Liver (tissue), 9 donors: ENCODE measurements around the gene IQCK. TPM values are rescaled to one million over a fixed set of nuclear protein-coding genes. Genes with fewer than 3 reads are reported as not detected.
A peak's percentile ranks its signal among the peaks of the same experiment; 100 is the strongest.

ENCODE experiments used
- DNase-seq: peaks from one replicate; pipeline ENCODE4 v3.0.0-alpha.2; 2017; ENCODE audit warnings: low spot score
- H3K27ac ChIP-seq, 2 donors: one replicate each; pipeline ENCODE4 v1.7.0; 2013; ENCODE audit warnings: inconsistent platforms in 2 of 2, low read length in 2 of 2, control low read depth in 1 of 2, low read depth in 1 of 2, mild to moderate bottlenecking in 1 of 2
- H3K27me3 ChIP-seq, 4 donors: one replicate each; pipeline versions ENCODE4 v1.6.1 to v1.7.0; 2013; ENCODE audit warnings: low read length in 3 of 4, inconsistent platforms in 1 of 4, mild to moderate bottlenecking in 1 of 4, moderate library complexity in 1 of 4; ENCODE audit not compliant: control insufficient read depth in 4 of 4, insufficient read depth in 4 of 4
- H3K36me3 ChIP-seq, 4 donors: one replicate each; pipeline versions ENCODE4 v1.6.1 to v1.7.0; 2013; ENCODE audit warnings: low read length in 3 of 4, mild to moderate bottlenecking in 3 of 4, low read depth in 1 of 4, moderate library complexity in 1 of 4; ENCODE audit not compliant: control insufficient read depth in 4 of 4, insufficient read depth in 3 of 4
- H3K4me1 ChIP-seq, 4 donors: one replicate each; pipeline versions ENCODE4 v1.6.1 to v1.7.0; 2013; ENCODE audit warnings: low read length in 3 of 4, mild to moderate bottlenecking in 3 of 4, moderate library complexity in 1 of 4; ENCODE audit not compliant: control insufficient read depth in 4 of 4, insufficient read depth in 4 of 4
- H3K4me3 ChIP-seq, 3 donors: one replicate each; pipeline versions ENCODE4 v1.6.1 to v1.7.0; 2013; ENCODE audit warnings: low read length in 3 of 3, control low read depth in 1 of 3, low read depth in 1 of 3, mild to moderate bottlenecking in 1 of 3
- H3K9ac ChIP-seq, 2 donors: one replicate each; pipeline ENCODE4 v1.7.0; 2013; ENCODE audit warnings: low read length in 2 of 2, mild to moderate bottlenecking in 2 of 2, moderate library complexity in 2 of 2, control low read depth in 1 of 2, low read depth in 1 of 2
- H3K9me3 ChIP-seq, 4 donors: one replicate each; pipeline versions ENCODE4 v1.6.1 to v1.7.0; 2013; ENCODE audit warnings: low read length in 3 of 4; ENCODE audit not compliant: control insufficient read depth in 4 of 4
- CTCF ChIP-seq: fragments of 150-350 bp; IDR thresholded peaks from 2 replicates; pipeline ENCODE4 v1.5.1; 2017; ENCODE audit warnings: improper control_type of control experiment, low read depth, low read length; ENCODE audit not compliant: missing input control
- EGR1 ChIP-seq, 2 donors: IDR thresholded peaks; 2 replicates each; pipeline ENCODE4 v1.6.1; 2016 to 2018; ENCODE audit warnings: antibody characterized with exemption in 2 of 2, low read depth in 2 of 2
- FOXA1 ChIP-seq: IDR thresholded peaks from 2 replicates; pipeline ENCODE4 v1.6.1; 2016; ENCODE audit warnings: antibody characterized with exemption
- GABPA ChIP-seq, 2 donors: IDR thresholded peaks in 1 of 2; conservative IDR thresholded peaks in 1 of 2; 2 replicates each; pipeline ENCODE4 v1.6.1; 2016; ENCODE audit warnings: antibody characterized with exemption in 2 of 2, mild to moderate bottlenecking in 1 of 2, moderate library complexity in 1 of 2
- HNF4A ChIP-seq, 2 donors: conservative IDR thresholded peaks; 2 replicates each; pipeline ENCODE4 v1.6.1; 2016; ENCODE audit warnings: antibody characterized with exemption in 2 of 2, mild to moderate bottlenecking in 2 of 2
- JUND ChIP-seq, 2 donors: IDR thresholded peaks; 2 replicates each; pipeline ENCODE4 v1.6.1; 2016; ENCODE audit warnings: antibody characterized with exemption in 2 of 2
- NR2F2 ChIP-seq: IDR thresholded peaks from 2 replicates; pipeline ENCODE4 v1.6.1; 2016; ENCODE audit warnings: antibody characterized with exemption
- RAD21 ChIP-seq, 2 donors: IDR thresholded peaks; 2 replicates each; pipeline ENCODE4 v1.6.1; 2016; ENCODE audit warnings: antibody characterized with exemption in 2 of 2, mild to moderate bottlenecking in 2 of 2
- REST ChIP-seq: IDR thresholded peaks from 2 replicates; pipeline ENCODE4 v1.6.1; 2016; ENCODE audit warnings: antibody characterized with exemption, mild to moderate bottlenecking
- RXRA ChIP-seq, 2 donors: IDR thresholded peaks; 2 replicates each; pipeline ENCODE4 v1.6.1; 2017 to 2018; ENCODE audit warnings: antibody characterized with exemption in 2 of 2, mild to moderate bottlenecking in 1 of 2
- SP1 ChIP-seq: IDR thresholded peaks from 2 replicates; pipeline ENCODE4 v1.6.1; 2018; ENCODE audit warnings: antibody characterized with exemption, mild to moderate bottlenecking
- TAF1 ChIP-seq: conservative IDR thresholded peaks from 2 replicates; pipeline ENCODE4 v1.6.1; 2016; ENCODE audit warnings: antibody characterized with exemption, mild to moderate bottlenecking
- YY1 ChIP-seq: IDR thresholded peaks from 2 replicates; pipeline ENCODE4 v1.6.1; 2016; ENCODE audit warnings: antibody characterized with exemption, mild to moderate bottlenecking
- ZBTB33 ChIP-seq: IDR thresholded peaks from 2 replicates; pipeline ENCODE4 v1.6.1; 2016; ENCODE audit warnings: antibody characterized with exemption
- WGBS: extraction: QIAGEN DNeasy Blood & Tissue Kit; methylation state at CpG from one replicate; pipeline ENCODE4 v1.1.7; 2013; 5-methylcytosine and 5-hydroxymethylcytosine counted together
- polyA plus RNA-seq, 2 donors: library from polyadenylated mRNA; stranded (reverse) in 1 of 2; unstranded in 1 of 2; fragments of 200-250 nt in 1 of 2; fragments of >200 nt in 1 of 2; fragmentation: Nextera tagmentation in 1 of 2; extraction: Ambion mirVana in 1 of 2; gene quantifications; one replicate each; pipeline versions ENCODE4 v1.2.1 to v1.2.3, GENCODE V29; 2013 to 2015
- total RNA-seq, 2 donors: library from RNA; depleted of rRNA; stranded (reverse); fragments of >200 nt; gene quantifications; one replicate each; pipeline ENCODE4 v1.2.3, GENCODE V29; 2014
- TF ChIP-seq, protein P1 (sequence below): IDR thresholded peaks from 2 replicates; pipeline ENCODE4 v1.6.1; 2016; ENCODE audit warnings: antibody characterized with exemption
- TF ChIP-seq, protein P2 (sequence below): IDR thresholded peaks from 2 replicates; pipeline ENCODE4 v1.6.1; 2016; ENCODE audit warnings: antibody characterized with exemption
- donor health status: healthy.
- donor health status: healthy.
- donor health status: healthy.
- donor health status: healthy.
- donor health status: healthy.

The IQCK gene
- total and polyA plus RNA-seq, 4 donors = 2.1 to 4.4 (median 2.9) TPM

GRCh38 chr16:19808061-19808641, 90.1 kb downstream of the IQCK start (continued):
- TF ChIP-seq CTCF = no peak
- TF ChIP-seq HNF4A (conservative IDR thresholded peaks at IDR 0.05) = peak in 1 of 2 donors; percentile 36
- peak; percentile 21 for TF ChIP-seq ZBTB33

GRCh38 chr16:19809121-19809635, 91.1 kb downstream of the IQCK start:
- peaks cover 6 to 23% (median 16%) of the 10 kb centered on the region in 4 donors for H3K4me1 ChIP-seq
- no peak for DNase-seq

More at GRCh38 chr16:19809121-19809635, 91.1 kb downstream of the IQCK start:
- no peak for TF ChIP-seq FOXA1
- TF ChIP-seq HNF4A (conservative IDR thresholded peaks at IDR 0.05) = no peak
- TF ChIP-seq JUND (IDR thresholded peaks at IDR 0.05) = no peak
- TF ChIP-seq GABPA (IDR thresholded peaks at IDR 0.05 in 1 of 2, conservative IDR thresholded peaks at IDR 0.05 in 1 of 2) = no peak
- TF ChIP-seq YY1 = no peak
- no peak for TF ChIP-seq NR2F2
- no peak for TF ChIP-seq ZBTB33
- TF ChIP-seq REST = no peak
- TF ChIP-seq RAD21 (IDR thresholded peaks at IDR 0.05) = no peak
- no peak for TF ChIP-seq RXRA (IDR thresholded peaks at IDR 0.05)
- TF ChIP-seq EGR1 (IDR thresholded peaks at IDR 0.05; ENCODE audit: low read depth in 2 of 2) = no peak
- TF ChIP-seq, protein P1, sequence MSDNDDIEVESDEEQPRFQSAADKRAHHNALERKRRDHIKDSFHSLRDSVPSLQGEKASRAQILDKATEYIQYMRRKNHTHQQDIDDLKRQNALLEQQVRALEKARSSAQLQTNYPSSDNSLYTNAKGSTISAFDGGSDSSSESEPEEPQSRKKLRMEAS = no peak
- no peak for TF ChIP-seq SP1
- TF ChIP-seq, protein P2, sequence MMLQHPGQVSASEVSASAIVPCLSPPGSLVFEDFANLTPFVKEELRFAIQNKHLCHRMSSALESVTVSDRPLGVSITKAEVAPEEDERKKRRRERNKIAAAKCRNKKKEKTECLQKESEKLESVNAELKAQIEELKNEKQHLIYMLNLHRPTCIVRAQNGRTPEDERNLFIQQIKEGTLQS = no peak
- no peak for TF ChIP-seq TAF1
- H3K9me3 ChIP-seq = peaks cover 0 to 7% (median under 1%) of the 10 kb centered on the region in 4 donors
- 83% methylated on average over 4 of the region's 4 CpGs for WGBS
- no peak overlapping the region for H3K27ac ChIP-seq
- no peaks in the 10 kb centered on the region for H3K27me3 ChIP-seq
- no peak overlapping the region for H3K4me3 ChIP-seq
- H3K9ac ChIP-seq = no peak overlapping the region
- H3K36me3 ChIP-seq = no peaks in the 10 kb centered on the region
